GM13976 (cell line): Measurements from ENCODE around the gene LMNTD2.

Source experiments
- DNase-seq: peaks from one replicate; pipeline ENCODE4 v3.0.0; 2012; ENCODE audit warnings: low spot score
- in situ Hi-C: fragments of 300-500 bp; cut with MboI; formaldehyde crosslinking; loops from one replicate; pipeline ENCODE4 v1.12.0; 2022; ENCODE audit warnings: low sequenced_read_pairs, mixed read lengths, inconsistent platforms; ENCODE audit not compliant: unreplicated experiment
- TF ChIP-seq, protein P1 (sequence below): IDR thresholded peaks from 2 replicates; pipeline ENCODE4 v1.5.1; 2012; ENCODE audit warnings: borderline replicate concordance, mild to moderate bottlenecking; ENCODE audit not compliant: insufficient read depth; ENCODE audit errors: extremely low read depth, missing control alignments, control extremely low read depth

Gene LMNTD2

DNA sequence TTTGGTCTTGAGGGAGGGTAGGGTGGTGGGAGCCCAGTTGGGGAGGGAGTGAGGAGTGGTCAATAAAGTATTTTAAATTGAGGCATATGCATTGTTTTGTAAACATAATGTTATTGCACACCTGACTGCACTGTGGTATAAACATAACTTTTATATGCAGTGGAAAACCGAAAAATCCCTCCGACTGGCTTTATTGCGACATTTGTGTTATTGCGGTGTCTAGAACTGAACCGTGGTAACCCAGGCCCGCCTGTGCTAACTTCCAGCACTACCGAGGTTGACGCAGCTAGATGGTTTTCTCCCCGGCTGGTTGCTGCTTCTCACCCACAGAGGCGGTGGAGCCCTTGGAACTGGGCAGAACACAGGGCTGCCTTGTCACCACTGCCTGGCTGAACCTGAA is 45.9 kb downstream of the LMNTD2 start:
- TF ChIP-seq, protein P1, sequence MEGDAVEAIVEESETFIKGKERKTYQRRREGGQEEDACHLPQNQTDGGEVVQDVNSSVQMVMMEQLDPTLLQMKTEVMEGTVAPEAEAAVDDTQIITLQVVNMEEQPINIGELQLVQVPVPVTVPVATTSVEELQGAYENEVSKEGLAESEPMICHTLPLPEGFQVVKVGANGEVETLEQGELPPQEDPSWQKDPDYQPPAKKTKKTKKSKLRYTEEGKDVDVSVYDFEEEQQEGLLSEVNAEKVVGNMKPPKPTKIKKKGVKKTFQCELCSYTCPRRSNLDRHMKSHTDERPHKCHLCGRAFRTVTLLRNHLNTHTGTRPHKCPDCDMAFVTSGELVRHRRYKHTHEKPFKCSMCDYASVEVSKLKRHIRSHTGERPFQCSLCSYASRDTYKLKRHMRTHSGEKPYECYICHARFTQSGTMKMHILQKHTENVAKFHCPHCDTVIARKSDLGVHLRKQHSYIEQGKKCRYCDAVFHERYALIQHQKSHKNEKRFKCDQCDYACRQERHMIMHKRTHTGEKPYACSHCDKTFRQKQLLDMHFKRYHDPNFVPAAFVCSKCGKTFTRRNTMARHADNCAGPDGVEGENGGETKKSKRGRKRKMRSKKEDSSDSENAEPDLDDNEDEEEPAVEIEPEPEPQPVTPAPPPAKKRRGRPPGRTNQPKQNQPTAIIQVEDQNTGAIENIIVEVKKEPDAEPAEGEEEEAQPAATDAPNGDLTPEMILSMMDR: no peak
- no peak for DNase-seq
- in situ Hi-C loops: no loop called here

DNA sequence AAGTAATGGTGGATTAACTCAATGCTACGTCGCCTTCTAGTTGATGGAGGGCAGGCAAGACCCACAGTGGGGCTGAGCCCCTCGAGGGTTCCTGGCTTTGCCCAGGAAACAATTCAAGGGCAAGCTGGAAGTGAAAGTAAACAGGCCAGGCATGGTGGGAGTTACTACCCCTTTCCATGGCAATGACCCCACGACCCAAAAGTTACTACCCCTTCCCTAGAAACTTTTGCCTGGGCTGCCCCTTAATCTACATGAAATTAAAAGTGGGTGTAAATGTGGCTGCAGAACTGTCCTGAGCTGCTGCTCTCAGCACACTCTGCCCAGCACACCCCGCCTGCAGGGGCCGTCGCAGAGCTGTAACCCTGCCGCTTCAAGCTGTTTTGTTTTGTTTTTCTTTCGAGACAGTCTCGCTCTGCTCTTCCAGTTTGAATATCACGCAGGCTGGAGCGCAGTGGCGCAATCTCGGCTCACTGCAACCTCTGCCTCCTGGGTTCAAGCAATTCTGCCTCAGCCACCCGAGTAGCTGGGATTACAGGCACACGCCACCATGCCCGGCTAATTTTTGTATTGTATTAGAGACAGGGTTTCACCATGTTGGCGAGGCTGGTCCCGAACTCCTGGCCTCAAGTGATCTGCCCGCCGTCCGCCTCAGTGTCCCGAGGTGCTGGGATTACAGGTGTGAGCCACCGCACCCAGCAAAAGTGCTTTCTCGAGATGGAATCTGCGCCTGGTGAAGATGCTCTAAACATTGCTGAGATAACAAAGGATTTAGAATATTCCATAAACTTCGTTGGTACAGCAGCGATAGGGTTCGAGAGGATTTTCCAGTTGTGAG is 47.6 kb downstream of the LMNTD2 start:
- in situ Hi-C loops: no loop called here
- TF ChIP-seq, protein P1: no peak
- DNase-seq: no peak

DNA sequence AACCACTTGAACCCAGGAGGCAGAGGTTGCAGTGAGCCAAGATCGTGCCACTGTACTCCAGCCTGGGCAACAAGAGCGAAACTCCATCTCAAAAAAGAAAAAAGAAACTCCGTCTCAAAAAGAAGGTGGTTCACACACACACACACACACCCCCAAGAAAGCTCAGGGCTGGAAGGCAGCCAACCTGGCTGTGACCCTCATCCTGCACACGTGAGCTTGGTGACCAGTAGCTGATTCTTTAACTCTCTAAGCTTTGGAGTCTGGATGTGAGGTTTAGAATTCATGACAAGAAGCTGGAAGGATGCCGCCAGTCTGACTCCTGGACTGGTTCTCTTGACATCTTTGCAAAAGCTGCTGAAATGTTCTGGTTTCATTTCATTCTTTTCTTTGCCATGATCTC is 51.6 kb downstream of the LMNTD2 start:
- no peak for DNase-seq
- in situ Hi-C loops: no loop called here
- TF ChIP-seq, protein P1: no peak

DNA sequence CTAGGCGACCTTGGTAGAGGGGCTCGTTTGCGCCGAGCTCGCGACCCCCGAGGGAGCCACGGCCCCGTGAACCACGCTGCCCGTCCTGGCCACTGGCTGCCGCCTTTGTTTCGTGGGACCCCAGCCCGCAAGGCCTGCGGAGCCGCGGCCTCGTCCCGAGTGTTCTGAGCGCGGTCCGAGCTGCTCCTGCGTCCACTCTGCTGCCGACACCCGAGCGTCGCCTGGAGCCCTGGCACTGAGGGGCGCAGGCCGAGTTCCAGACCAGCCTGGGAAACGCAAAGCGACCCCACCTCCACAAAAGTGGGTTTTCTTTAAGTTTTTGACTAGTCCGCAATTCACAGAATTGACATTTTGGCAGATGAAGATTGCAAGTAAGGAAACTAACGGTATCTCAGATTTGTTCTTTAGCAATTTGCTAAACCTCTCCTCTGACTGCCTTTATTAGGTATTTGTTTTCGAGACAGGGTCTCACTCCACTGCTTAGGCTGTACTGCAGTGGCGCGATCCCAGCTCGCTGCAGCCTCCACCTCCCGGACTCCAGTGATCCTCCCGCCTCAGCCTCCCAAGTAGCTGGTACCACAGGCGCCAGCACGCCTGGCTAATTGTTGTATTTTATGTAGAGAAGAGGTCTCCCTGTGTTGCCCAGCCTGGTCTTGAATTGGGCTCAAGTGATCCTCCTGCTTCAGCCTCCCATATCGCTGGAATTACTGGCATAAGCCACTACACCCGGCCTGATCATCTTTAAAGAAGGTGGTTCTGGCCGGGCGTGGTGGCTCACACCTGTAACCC is 52.6 kb downstream of the LMNTD2 start:
- TF ChIP-seq, protein P1: no peak
- DNase-seq: no peak
- in situ Hi-C loops: no loop called here

DNA sequence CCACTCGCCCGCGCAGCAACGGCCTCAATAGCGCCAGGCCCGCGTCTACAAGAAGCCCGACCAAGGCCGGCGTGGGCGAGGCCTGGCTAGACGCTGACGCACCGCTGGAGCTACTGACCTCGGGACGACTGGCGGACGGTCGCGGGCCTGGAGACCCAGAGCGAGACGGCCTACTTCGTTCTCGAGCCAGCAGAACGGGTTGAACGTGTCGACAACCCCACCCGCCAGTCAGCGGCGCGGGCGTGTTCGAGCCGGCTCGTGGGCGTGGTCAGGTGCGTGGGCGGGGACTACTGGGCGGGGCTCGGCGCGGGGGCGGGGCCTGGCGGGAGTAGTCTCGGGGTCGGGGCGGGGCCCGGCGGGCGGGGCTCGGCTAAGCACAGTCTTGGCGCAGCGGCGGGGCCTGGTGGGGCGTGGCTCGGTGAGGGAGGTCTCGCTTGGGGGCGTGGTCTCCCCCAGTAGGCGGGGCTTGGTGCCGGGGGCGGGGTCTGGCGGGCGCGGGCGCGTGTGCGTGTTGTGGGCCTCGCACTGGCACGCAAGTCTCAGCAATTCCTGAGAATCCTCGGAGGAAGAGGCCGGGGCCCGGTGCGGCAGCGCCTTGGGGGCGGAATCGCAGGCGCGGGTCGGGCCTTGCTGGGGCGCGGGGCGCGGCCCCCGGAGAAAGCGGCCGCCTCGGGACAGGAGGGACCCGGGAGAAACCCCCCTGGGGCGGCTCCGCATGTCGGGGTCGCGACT is 53.4 kb downstream of the LMNTD2 start, which contains the start of gene RNH1:
RNH1 (minus strand) TSS at position 248 of the 732 bp plus-strand sequence. CDS start 5,080 bp downstream, outside the sequence.
- in situ Hi-C loops: no loop called here
- TF ChIP-seq, protein P1: no peak
- DNase-seq: peak; percentile 100

DNA sequence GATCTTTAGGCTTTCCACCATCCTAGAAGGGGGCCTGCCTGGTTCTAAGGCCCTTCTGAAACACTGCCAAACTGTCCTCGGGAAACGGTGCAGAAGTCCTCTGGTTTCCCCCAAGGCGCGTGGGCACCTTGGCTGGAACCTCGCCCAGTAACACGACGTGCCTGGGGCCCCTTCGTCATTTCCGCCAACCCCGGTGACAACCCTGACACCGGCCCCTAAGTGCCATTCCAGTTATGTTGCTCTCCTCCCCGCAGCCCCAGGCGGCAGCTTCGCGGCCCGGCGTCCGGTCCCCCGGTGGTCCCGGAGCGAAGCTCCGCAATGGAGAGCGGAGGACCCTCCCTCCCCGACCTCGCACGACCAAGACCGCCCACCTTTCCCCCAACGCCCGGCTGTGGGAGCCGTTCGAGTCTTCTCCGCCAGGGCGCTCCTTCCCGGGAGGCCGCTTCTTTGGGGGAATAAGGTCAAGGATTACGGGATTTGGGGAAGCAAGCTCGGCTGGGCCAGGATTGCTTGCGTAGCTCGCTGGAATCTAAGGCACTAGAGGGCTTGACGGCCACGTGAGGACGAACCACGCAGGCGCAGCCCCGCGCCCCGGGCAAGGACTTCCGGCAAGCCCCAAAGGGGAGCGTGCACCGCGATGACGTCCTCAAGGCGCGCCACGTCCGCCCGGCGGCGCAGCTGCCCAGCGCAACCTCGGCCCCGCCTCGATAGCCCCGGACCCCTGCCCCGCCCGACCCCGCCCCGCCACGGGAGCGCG is 54.1 kb downstream of the LMNTD2 start:
- in situ Hi-C loops: no loop called here
- DNase-seq: peak; percentile 99
- TF ChIP-seq, protein P1: no peak
